ENCODE results near the gene RCAN2.
"Not testable (repeated sequence)": the region's sequence is repeated elsewhere in the genome, so short reads cannot be mapped to it uniquely, and the experiment has no call there.

Gene RCAN2

DNA sequence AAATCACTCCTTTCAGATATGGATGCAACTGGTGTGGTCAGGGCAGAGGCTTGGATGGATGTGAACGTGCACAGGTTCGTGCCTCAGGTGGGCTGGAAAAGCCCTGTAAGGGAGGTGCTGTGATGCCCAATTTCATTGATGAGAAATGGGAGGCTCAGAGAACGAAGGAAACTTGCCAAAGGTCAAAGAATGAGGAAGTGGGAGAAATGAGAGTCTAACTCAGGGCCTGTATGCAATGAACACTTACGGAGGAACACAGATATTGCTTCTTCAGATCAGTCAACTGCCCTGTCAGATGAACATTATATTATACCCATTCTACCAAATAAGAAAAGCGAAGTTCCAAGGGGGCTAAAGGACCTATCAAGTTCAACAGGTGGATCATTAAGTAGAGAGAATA is 134.7 kb downstream of the RCAN2 start:
- ATAC-seq (replicated peaks; ENCODE audit: extremely low read depth, poor library complexity, severe bottlenecking) (no peak), DNase-seq (ENCODE audit: low spot score in 2 of 2) (no peak)
- Mint-ChIP-seq H3K9me3 (no peaks in the 10 kb centered on the region), H3K4me1 (peaks cover 5% of the 10 kb centered on the region), H3K36me3 (ENCODE audit: insufficient read depth) (no peaks in the 10 kb centered on the region), H3K27me3 (no peaks in the 10 kb centered on the region), H3K4me3 (no peak overlapping the region), H3K27ac (ENCODE audit: low read depth) (no peak overlapping the region)

DNA sequence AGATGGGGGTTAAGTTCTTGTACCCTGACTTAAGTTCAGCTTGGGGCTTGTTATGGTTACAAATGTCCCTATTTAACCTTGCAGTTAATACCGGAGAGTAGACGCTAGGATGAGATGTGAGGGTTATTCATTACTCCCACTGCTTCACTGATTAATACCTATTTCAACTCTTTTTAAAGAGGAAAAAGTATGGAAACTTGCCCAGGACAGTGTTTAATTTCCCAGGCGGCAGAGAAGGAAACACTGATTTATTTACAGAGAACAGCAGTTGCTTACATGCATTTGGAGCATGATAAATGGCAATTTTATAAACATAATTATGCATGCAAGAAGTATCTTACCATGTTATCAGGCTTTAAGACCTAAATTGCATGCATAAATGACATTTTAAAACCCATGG is 137.7 kb downstream of the RCAN2 start:
- H3K36me3 Mint-ChIP-seq (ENCODE audit: insufficient read depth): no peaks in the 10 kb centered on the region
- no peak for ATAC-seq (replicated peaks; ENCODE audit: extremely low read depth, poor library complexity, severe bottlenecking)
- DNase-seq (ENCODE audit: low spot score in 2 of 2): no peak
- no peak overlapping the region for H3K4me3 Mint-ChIP-seq
- no peaks in the 10 kb centered on the region for H3K27me3 Mint-ChIP-seq
- no peaks in the 10 kb centered on the region for H3K9me3 Mint-ChIP-seq
- peaks cover 5% of the 10 kb centered on the region for H3K4me1 Mint-ChIP-seq
- no peak overlapping the region for H3K27ac Mint-ChIP-seq (ENCODE audit: low read depth)

DNA sequence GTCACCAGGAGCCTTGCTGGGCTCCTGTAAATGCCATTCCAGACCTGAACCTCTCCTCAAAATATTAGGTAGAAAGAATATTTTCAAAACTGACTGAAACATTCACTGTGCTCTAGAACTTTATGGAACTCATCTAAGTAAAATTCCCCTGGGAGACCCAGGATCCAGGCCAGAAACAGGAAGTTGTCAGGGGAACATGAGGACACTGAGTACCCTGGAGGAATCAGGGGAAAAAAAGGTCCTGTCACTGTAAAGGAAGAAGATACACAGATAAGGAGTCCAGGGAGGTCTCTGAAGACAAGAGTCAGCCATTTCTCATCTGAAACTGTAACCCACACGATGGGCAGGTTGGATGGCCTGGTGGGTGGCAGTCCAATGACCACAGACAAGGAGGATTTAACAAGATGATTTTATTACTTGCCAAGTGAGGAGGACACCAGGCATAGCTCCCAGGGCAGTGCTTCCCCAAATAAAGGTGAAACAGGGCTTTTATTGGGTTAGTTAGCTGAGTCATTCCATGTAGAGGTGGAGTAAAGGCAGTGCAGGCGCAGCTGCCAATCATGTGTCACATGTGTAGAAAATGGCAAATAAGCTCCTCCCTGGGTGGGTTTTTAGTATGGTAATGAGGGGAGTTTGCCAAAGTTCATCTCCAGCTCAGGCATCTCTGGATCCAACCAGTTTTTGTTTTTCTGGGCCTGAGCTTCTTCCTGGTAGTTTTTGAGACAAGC is 138.5 kb downstream of the RCAN2 start:
- H3K27me3 Mint-ChIP-seq: no peaks in the 10 kb centered on the region
- H3K4me1 Mint-ChIP-seq: peaks cover 5% of the 10 kb centered on the region
- no peak overlapping the region for H3K4me3 Mint-ChIP-seq
- H3K9me3 Mint-ChIP-seq: no peaks in the 10 kb centered on the region
- no peak overlapping the region for H3K27ac Mint-ChIP-seq (ENCODE audit: low read depth)
- DNase-seq (ENCODE audit: low spot score in 2 of 2) (no peak), ATAC-seq (replicated peaks; ENCODE audit: extremely low read depth, poor library complexity, severe bottlenecking) (no peak)
- H3K36me3 Mint-ChIP-seq (ENCODE audit: insufficient read depth): no peaks in the 10 kb centered on the region

DNA sequence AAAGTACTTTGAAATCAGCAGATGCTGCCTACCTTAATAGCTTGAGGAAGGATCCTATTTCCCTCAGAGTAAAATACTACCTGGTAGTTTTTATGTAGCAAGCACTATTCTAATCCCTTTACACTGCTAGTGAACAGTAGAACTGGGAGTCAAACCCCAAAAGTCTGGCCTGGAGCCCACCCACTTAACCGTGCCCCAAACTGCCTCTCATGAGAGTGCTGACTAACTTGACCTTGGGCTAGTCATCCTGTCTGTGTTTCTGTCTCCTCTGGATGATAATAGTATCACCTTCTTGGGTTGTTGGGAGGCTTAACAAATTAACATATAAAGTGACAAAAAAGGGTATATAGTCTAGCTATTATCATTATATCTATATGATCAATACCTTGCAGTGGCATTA is 140.5 kb downstream of the RCAN2 start:
- Mint-ChIP-seq H3K4me3 (no peak overlapping the region), H3K4me1 (no peaks in the 10 kb centered on the region), H3K9me3 (no peaks in the 10 kb centered on the region), H3K36me3 (ENCODE audit: insufficient read depth) (no peaks in the 10 kb centered on the region), H3K27me3 (no peaks in the 10 kb centered on the region), H3K27ac (ENCODE audit: low read depth) (no peak overlapping the region)
- DNase-seq (ENCODE audit: low spot score in 2 of 2): no peak
- no peak for ATAC-seq (replicated peaks; ENCODE audit: extremely low read depth, poor library complexity, severe bottlenecking)

DNA sequence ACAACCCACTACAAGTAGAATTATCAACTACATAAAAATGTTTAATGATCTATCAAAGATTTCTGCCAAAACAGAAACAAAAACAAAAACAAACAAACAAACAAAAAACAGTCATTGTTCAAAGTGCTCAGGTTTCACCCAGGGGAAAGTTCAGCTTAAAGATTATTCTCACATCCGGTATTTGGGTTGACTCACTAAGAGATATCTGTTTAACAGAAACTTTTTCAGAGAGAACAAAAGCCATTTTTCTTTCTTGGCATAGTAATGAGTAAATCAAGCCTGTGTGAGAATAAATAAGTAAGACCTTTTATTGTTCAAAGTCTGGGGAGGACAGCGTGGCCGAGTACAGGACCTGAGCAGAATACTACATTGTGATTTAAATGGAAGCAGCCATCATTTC is 143.6 kb downstream of the RCAN2 start:
- no peaks in the 10 kb centered on the region for H3K9me3 Mint-ChIP-seq

DNA sequence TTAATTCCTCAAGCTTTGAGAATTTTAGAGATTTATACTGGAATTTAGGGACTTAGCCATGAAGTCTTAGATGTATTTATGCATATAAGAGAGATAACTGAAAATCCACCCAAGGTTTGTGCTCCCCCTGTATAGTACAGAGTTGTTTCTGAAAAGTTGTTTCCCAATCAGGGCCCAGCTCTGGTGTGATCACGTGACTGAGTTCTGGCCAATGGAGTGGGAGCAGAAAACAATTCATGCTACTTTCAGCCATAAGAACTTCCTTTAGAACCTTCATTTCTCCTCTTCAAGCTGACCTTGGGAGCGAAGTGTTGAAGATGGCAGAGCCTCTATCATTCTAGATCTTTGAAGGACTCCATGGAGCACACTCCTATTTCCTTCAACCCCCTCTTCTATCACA is 151.0 kb downstream of the RCAN2 start:
- H3K27me3 Mint-ChIP-seq: peaks cover 19% of the 10 kb centered on the region
- no peak for ATAC-seq (replicated peaks; ENCODE audit: extremely low read depth, poor library complexity, severe bottlenecking)
- H3K27ac Mint-ChIP-seq (ENCODE audit: low read depth): no peak overlapping the region
- no peaks in the 10 kb centered on the region for H3K4me1 Mint-ChIP-seq
- no peak for DNase-seq (ENCODE audit: low spot score in 2 of 2)
- no peaks in the 10 kb centered on the region for H3K36me3 Mint-ChIP-seq (ENCODE audit: insufficient read depth)
- no peaks in the 10 kb centered on the region for H3K9me3 Mint-ChIP-seq
- no peak overlapping the region for H3K4me3 Mint-ChIP-seq

More for the DNA sequence above, 143.6 kb downstream of the RCAN2 start:
- Mint-ChIP-seq H3K27ac (ENCODE audit: low read depth) (no peak overlapping the region), H3K4me1 (no peaks in the 10 kb centered on the region), H3K4me3 (no peak overlapping the region), H3K36me3 (ENCODE audit: insufficient read depth) (no peaks in the 10 kb centered on the region), H3K27me3 (peaks cover 8% of the 10 kb centered on the region)
- ATAC-seq (replicated peaks; ENCODE audit: extremely low read depth, poor library complexity, severe bottlenecking): no peak
- no peak for DNase-seq (ENCODE audit: low spot score in 2 of 2)

DNA sequence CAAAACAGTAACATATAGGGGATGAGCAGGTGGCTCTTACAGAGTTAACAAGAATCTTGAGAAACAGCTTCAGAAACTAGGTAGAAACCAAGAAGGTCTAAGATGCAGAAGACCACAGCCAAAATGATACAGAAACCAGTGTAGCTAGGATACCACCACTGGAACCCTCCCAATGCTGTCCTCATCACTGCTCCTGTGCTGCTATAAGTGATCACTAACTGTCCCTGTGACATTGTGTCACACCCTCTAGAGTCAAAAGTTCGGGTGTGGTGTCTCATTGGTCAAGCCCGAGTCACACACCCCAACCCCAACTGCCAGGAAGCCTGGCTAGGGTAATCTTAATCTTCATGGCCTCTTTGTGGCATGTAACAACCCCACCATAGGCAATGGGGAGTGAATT is 153.1 kb downstream of the RCAN2 start:
- no peaks in the 10 kb centered on the region for H3K4me1 Mint-ChIP-seq
- ATAC-seq (replicated peaks; ENCODE audit: extremely low read depth, poor library complexity, severe bottlenecking) (no peak), DNase-seq (ENCODE audit: low spot score in 2 of 2) (no peak)
- H3K4me3 Mint-ChIP-seq: no peak overlapping the region
- no peak overlapping the region for H3K27ac Mint-ChIP-seq (ENCODE audit: low read depth)
- H3K9me3 Mint-ChIP-seq: no peaks in the 10 kb centered on the region
- peaks cover 16% of the 10 kb centered on the region for H3K27me3 Mint-ChIP-seq
- no peaks in the 10 kb centered on the region for H3K36me3 Mint-ChIP-seq (ENCODE audit: insufficient read depth)

DNA sequence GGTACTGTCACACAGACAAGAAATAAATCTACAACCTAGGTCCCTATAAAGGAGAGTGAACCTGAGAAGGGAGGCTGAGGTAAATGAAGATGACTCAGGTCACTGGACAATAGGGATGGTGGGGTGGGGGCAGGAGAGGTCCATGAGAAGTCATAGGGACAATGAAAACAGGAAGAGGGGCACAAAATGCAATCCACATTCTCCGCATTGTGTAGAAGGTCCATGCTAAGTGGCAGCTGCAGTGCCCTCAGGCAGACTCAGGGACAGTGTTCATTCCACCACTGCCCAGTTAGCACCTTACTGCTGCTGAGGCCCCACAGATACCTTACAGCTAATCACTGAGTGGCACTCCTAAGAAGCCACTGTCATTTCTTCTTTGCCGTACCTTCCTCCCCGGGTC is 156.8 kb downstream of the RCAN2 start:
- H3K9me3 Mint-ChIP-seq: no peaks in the 10 kb centered on the region
- no peak overlapping the region for H3K27ac Mint-ChIP-seq (ENCODE audit: low read depth)

DNA sequence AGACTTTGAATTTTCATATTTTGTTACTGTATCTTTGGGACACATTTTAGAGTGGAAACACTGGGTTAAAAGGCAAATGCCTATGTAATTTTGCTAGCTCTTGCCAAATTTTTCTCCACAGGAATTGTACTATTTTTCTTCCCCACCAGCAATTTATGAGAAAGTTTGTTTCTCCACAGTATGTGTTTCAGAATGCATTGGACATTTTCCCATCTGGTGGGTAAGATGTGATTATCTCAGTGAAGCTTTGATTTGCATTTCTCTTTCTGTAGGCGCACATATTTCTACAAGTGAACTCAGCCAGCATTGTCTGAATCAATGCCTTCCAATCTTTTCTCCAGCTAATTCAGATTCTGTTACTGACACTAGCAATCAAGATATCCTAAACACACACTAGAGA is 157.8 kb downstream of the RCAN2 start:
- H3K27me3 Mint-ChIP-seq: no peaks in the 10 kb centered on the region
- no peaks in the 10 kb centered on the region for H3K4me1 Mint-ChIP-seq
- no peak for ATAC-seq (replicated peaks; ENCODE audit: extremely low read depth, poor library complexity, severe bottlenecking)
- peaks cover 2% of the 10 kb centered on the region for H3K36me3 Mint-ChIP-seq (ENCODE audit: insufficient read depth)
- no peak overlapping the region for H3K4me3 Mint-ChIP-seq
- DNase-seq (ENCODE audit: low spot score in 2 of 2): no peak
- no peaks in the 10 kb centered on the region for H3K9me3 Mint-ChIP-seq
- no peak overlapping the region for H3K27ac Mint-ChIP-seq (ENCODE audit: low read depth)

More for the DNA sequence above, 156.8 kb downstream of the RCAN2 start:
- no peaks in the 10 kb centered on the region for H3K36me3 Mint-ChIP-seq (ENCODE audit: insufficient read depth)
- no peaks in the 10 kb centered on the region for H3K4me1 Mint-ChIP-seq
- H3K4me3 Mint-ChIP-seq: no peak overlapping the region
- no peaks in the 10 kb centered on the region for H3K27me3 Mint-ChIP-seq
- ATAC-seq (replicated peaks; ENCODE audit: extremely low read depth, poor library complexity, severe bottlenecking) (no peak), DNase-seq (ENCODE audit: low spot score in 2 of 2) (no peak)

DNA sequence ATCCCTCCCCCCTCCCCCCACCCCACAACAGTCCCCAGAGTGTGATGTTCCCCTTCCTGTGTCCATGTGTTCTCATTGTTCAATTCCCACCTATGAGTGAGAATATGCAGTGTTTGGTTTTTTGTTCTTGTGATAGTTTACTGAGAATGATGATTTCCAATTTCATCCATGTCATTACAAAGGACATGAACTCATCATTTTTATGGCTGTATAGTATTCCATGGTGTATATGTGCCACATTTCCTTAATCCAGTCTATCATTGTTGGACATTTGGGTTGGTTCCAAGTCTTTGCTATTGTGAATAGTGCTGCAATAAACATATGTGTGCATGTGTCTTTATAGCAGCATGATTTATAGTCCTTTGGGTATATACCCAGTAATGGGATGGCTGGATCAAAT is 158.8 kb downstream of the RCAN2 start:
- DNase-seq (ENCODE audit: low spot score in 2 of 2); H3K36me3 Mint-ChIP-seq (ENCODE audit: insufficient read depth); H3K9me3 Mint-ChIP-seq; H3K4me3 Mint-ChIP-seq; H3K27ac Mint-ChIP-seq (ENCODE audit: low read depth); H3K27me3 Mint-ChIP-seq; H3K4me1 Mint-ChIP-seq; ATAC-seq (replicated peaks; ENCODE audit: extremely low read depth, poor library complexity, severe bottlenecking): not testable (repeated sequence)

DNA sequence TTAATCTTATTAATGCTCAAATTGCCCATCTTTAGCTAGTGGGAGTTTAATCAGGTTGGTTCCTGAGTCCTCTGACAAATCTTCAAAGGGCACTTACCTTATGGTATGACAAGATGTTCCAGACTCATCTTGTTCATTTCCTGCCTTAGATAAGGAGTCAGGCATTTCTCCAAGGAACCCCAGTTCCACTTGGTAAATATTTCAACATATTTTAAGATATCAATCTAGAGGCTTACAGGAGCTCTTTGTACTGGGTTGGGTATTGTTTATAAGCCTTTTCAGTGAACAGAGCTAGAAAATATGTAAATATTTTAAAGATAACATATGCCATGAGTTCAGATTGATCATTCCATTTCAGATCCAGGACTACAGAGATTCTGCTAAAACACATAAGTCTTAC is 159.8 kb downstream of the RCAN2 start:
- DNase-seq (ENCODE audit: low spot score in 2 of 2): no peak
- H3K36me3 Mint-ChIP-seq (ENCODE audit: insufficient read depth): peaks cover 2% of the 10 kb centered on the region
- no peaks in the 10 kb centered on the region for H3K9me3 Mint-ChIP-seq
- no peak overlapping the region for H3K4me3 Mint-ChIP-seq
- no peak for ATAC-seq (replicated peaks; ENCODE audit: extremely low read depth, poor library complexity, severe bottlenecking)
- H3K4me1 Mint-ChIP-seq: no peaks in the 10 kb centered on the region
- H3K27me3 Mint-ChIP-seq: no peaks in the 10 kb centered on the region
- H3K27ac Mint-ChIP-seq (ENCODE audit: low read depth): no peak overlapping the region

DNA sequence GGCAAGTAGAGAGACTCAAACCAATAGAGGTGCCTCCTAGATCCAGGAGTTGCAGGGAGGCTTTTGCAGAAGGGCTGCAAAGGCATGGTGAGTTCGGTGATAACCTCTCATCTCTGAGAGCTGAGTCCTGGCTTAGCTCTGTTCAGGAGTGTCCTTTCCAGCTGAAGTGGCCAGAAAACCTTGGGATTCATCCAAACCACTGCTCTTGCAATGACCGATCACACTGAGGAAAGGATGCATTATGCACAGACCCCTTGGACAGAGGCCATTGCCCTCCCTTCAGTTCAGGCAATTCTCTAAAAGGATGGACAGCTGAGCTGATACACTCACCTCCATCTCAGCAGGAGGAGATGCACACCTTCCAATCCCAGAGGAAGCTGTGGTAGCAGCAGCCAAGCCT is 161.7 kb downstream of the RCAN2 start:
- H3K4me3 Mint-ChIP-seq: no peak overlapping the region
- no peaks in the 10 kb centered on the region for H3K9me3 Mint-ChIP-seq
- H3K27ac Mint-ChIP-seq (ENCODE audit: low read depth): no peak overlapping the region
- H3K27me3 Mint-ChIP-seq: no peaks in the 10 kb centered on the region
- DNase-seq (ENCODE audit: low spot score in 2 of 2) (no peak), ATAC-seq (replicated peaks; ENCODE audit: extremely low read depth, poor library complexity, severe bottlenecking) (no peak)
- peaks cover 3% of the 10 kb centered on the region for H3K36me3 Mint-ChIP-seq (ENCODE audit: insufficient read depth)
- peaks cover 13% of the 10 kb centered on the region for H3K4me1 Mint-ChIP-seq

DNA sequence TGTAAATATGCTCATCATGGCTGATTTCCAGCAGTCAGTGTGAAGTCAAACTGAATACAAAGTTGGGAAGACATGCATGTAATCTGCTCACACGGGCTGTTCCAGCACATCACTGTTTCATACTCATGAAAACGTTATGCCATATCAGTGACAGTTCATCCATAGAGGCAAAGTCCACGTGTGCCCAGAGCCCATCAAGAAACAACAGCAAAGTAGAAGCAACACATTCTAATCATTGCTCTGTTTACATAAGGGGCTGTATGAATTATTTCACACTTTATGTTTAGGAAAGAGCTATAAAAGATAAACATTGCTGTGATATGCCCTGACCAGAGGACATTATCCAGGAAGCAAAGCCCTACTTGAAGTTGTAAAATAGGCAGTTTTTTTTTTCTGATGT is 163.5 kb downstream of the RCAN2 start:
- Mint-ChIP-seq H3K4me3 (no peak overlapping the region), H3K9me3 (no peaks in the 10 kb centered on the region), H3K27me3 (no peaks in the 10 kb centered on the region), H3K27ac (ENCODE audit: low read depth) (no peak overlapping the region), H3K4me1 (peaks cover 21% of the 10 kb centered on the region), H3K36me3 (ENCODE audit: insufficient read depth) (peaks cover 3% of the 10 kb centered on the region)
- DNase-seq (ENCODE audit: low spot score in 2 of 2): no peak
- no peak for ATAC-seq (replicated peaks; ENCODE audit: extremely low read depth, poor library complexity, severe bottlenecking)
